Keratinocyte (primary cell): ENCODE measurements around the gene SLC17A7. TPM values are rescaled to one million over a fixed set of nuclear protein-coding genes. Genes with fewer than 3 reads are reported as not detected.

ENCODE experiments used
- DNase-seq: peaks from one replicate; pipeline ENCODE4 v3.0.0-alpha.2; 2011; ENCODE audit warnings: low read depth, missing footprints, low spot score
- FAIRE-seq: peaks from 2 replicates; lab custom pipeline; 2011; peaks lifted over from hg19 to GRCh38; lab: Jason Lieb, UNC
- H2AFZ ChIP-seq: 2 replicates; pipeline ENCODE4 v1.6.0; 2012; ENCODE audit warnings: low read length, control low read depth, inconsistent platforms; ENCODE audit not compliant: control insufficient read depth
- H3K27ac ChIP-seq: 2 replicates; pipeline ENCODE4 v1.5.1; 2011; ENCODE audit warnings: low read length; ENCODE audit not compliant: control insufficient read depth, insufficient read depth
- H3K27me3 ChIP-seq: 3 replicates; pipeline ENCODE4 v1.6.0; 2011; ENCODE audit warnings: low read length; ENCODE audit not compliant: control insufficient read depth, insufficient read depth; ENCODE audit errors: extremely low read depth
- H3K36me3 ChIP-seq, 2 experiments: 2 replicates in 1 of 2; 3 replicates in 1 of 2; pipeline ENCODE4 v1.5.1; 2011; ENCODE audit warnings: low read length in 2 of 2, mild to moderate bottlenecking in 1 of 2; ENCODE audit not compliant: control insufficient read depth in 2 of 2, insufficient read depth in 2 of 2; ENCODE audit errors: extremely low read depth in 1 of 2
- H3K4me1 ChIP-seq: 3 replicates; pipeline ENCODE4 v1.5.1; 2011; ENCODE audit warnings: low read length; ENCODE audit not compliant: control insufficient read depth, insufficient read depth; ENCODE audit errors: extremely low read depth
- H3K4me2 ChIP-seq: 3 replicates; pipeline ENCODE4 v1.6.0; 2011; ENCODE audit warnings: low read depth, low read length; ENCODE audit not compliant: control insufficient read depth, insufficient read depth; ENCODE audit errors: extremely low read depth
- H3K4me3 ChIP-seq, 3 experiments: fragments of 200-600 bp in 1 of 3; sonication (generic) in 1 of 3; 2 replicates in 2 of 3; 3 replicates in 1 of 3; pipeline ENCODE4 v1.5.1; 2011 to 2016; ENCODE audit warnings: low read length in 3 of 3, mild to moderate bottlenecking in 3 of 3, control low read depth in 2 of 3, inconsistent platforms in 1 of 3, low read depth in 1 of 3, mixed read lengths in 1 of 3, mixed run types in 1 of 3, moderate library complexity in 1 of 3; ENCODE audit not compliant: control insufficient read depth in 2 of 3, insufficient read depth in 2 of 3; ENCODE audit errors: extremely low read depth in 1 of 3
- H3K79me2 ChIP-seq: 2 replicates; pipeline ENCODE4 v1.6.0; 2012; ENCODE audit warnings: low read length; ENCODE audit not compliant: control insufficient read depth, insufficient read depth
- H3K9ac ChIP-seq: 3 replicates; pipeline ENCODE4 v1.6.0; 2011; ENCODE audit warnings: low read length; ENCODE audit not compliant: control insufficient read depth, insufficient read depth; ENCODE audit errors: extremely low read depth
- H3K9me1 ChIP-seq: 3 replicates; pipeline ENCODE4 v1.6.0; 2011; ENCODE audit warnings: low read length; ENCODE audit not compliant: control insufficient read depth, insufficient read depth; ENCODE audit errors: extremely low read depth
- H3K9me3 ChIP-seq: 2 replicates; pipeline ENCODE4 v1.5.1; 2012; ENCODE audit warnings: low read depth, low read length; ENCODE audit not compliant: control insufficient read depth
- H4K20me1 ChIP-seq: 3 replicates; pipeline ENCODE4 v1.6.0; 2011; ENCODE audit warnings: low read length; ENCODE audit not compliant: control insufficient read depth, insufficient read depth; ENCODE audit errors: extremely low read depth
- EZH2 ChIP-seq: IDR thresholded peaks from one replicate; pipeline ENCODE4 v1.6.1; 2012; ENCODE audit warnings: inconsistent platforms, mild to moderate bottlenecking, low read length, moderate library complexity
- dilution Hi-C: fragments of 300-500 bp; cut with MboI; formaldehyde crosslinking; loops from one replicate; pipeline ENCODE4 v1.7.0; 2020; ENCODE audit warnings: low sequenced_read_pairs; ENCODE audit not compliant: extremely low pct_ligation_motif_present
- polyA plus RNA-seq, 5 experiments: library from polyadenylated mRNA; depleted of rRNA in 3 of 5; stranded (reverse) in 3 of 5; stranded (forward) in 1 of 5; unstranded in 1 of 5; fragments of >200 nt; gene quantifications; 1 replicate in 1 of 5; 2 replicates in 3 of 5; 3 replicates in 1 of 5; pipeline versions ENCODE4 v1.2.1 to v1.2.3, GENCODE V29; 2011 to 2012; ENCODE audit warnings: missing spikeins in 2 of 5, low read depth in 1 of 5, low replicate concordance in 1 of 5
- TF ChIP-seq, protein P1 (sequence below), 3 experiments: IDR thresholded peaks in 1 of 3; conservative IDR thresholded peaks in 1 of 3; optimal IDR thresholded peaks in 1 of 3; 2 replicates in 2 of 3; 3 replicates in 1 of 3; pipeline versions ENCODE3 to v1.5.1; 2011; ENCODE audit warnings: low read length in 3 of 3, mild to moderate bottlenecking in 3 of 3, moderate library complexity in 2 of 3, control low read depth in 1 of 3, inconsistent platforms in 1 of 3; ENCODE audit not compliant: insufficient read depth in 2 of 3; ENCODE audit errors: extremely low read depth in 1 of 3

Gene SLC17A7
- polyA plus RNA-seq, 1 donor (not counting 4 experiments of a cell fraction or from before 2014, with no cell fraction given): 0.04 TPM

DNA sequence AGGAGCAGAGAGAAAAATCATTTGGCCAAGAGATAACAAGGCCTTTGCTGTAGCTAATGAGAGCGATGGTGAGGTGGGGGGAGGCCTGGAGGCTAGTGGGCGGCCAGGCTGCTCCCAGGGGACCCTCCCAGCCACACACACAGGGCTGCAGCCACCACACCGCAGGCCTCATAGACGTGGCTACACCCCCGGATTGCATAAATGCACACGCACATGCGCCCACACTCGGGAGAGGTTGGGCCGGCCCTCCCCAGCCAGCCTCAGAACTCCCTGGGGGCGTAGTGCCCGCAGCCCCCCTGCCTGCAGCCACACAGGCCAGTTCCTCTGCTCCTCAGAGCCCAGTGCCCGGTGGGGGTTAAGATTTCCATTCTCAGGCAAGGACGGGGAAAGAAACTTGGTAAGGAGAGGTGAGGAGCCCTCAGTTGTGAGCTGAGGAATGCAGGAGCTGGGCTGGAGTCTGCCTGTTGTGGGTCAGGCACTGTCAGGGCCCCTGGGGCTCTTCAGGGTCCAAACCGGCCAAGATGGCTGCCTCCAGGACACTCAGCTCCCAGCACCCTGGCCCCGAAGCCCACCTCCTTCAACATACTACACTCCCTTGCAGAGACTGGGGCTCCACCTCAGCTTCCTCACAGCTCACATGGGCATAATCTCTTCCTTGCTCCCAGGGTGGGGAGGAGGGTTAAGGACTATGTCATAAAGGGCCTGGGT, 26.1 kb downstream of the SLC17A7 start:
- TF ChIP-seq, protein P1, sequence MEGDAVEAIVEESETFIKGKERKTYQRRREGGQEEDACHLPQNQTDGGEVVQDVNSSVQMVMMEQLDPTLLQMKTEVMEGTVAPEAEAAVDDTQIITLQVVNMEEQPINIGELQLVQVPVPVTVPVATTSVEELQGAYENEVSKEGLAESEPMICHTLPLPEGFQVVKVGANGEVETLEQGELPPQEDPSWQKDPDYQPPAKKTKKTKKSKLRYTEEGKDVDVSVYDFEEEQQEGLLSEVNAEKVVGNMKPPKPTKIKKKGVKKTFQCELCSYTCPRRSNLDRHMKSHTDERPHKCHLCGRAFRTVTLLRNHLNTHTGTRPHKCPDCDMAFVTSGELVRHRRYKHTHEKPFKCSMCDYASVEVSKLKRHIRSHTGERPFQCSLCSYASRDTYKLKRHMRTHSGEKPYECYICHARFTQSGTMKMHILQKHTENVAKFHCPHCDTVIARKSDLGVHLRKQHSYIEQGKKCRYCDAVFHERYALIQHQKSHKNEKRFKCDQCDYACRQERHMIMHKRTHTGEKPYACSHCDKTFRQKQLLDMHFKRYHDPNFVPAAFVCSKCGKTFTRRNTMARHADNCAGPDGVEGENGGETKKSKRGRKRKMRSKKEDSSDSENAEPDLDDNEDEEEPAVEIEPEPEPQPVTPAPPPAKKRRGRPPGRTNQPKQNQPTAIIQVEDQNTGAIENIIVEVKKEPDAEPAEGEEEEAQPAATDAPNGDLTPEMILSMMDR (optimal IDR thresholded peaks at IDR 0.05 in 1 of 3, IDR thresholded peaks at IDR 0.05 in 1 of 3, conservative IDR thresholded peaks at IDR 0.05 in 1 of 3; ENCODE audit: extremely low read depth in 1 of 3, insufficient read depth in 2 of 3, low read length in 3 of 3): no peak
- no peak for TF ChIP-seq EZH2
- Histone ChIP-seq H3K4me3 (no peak overlapping the region), H3K27ac (no peak overlapping the region), H3K36me3 (no peaks in the 10 kb centered on the region), H3K9me1 (no peaks in the 10 kb centered on the region), H3K9ac (no peak overlapping the region), H3K79me2 (no peaks in the 10 kb centered on the region), H2AFZ (no peak overlapping the region), H4K20me1 (no peaks in the 10 kb centered on the region), H3K9me3 (no peaks in the 10 kb centered on the region), H3K4me2 (no peak overlapping the region), H3K27me3 (peaks cover 20% of the 10 kb centered on the region), H3K4me1 (no peaks in the 10 kb centered on the region)
- dilution Hi-C loops: no loop called here
- DNase-seq: no peak
- no peak for FAIRE-seq

GRCh38 chr19:49414256-49414655, 27.1 kb downstream of the SLC17A7 start:
- Histone ChIP-seq H3K4me3 (no peak overlapping the region), H3K27me3 (peaks cover 11% of the 10 kb centered on the region), H3K79me2 (no peaks in the 10 kb centered on the region), H3K9ac (no peak overlapping the region), H3K4me2 (no peak overlapping the region), H3K9me3 (no peaks in the 10 kb centered on the region), H4K20me1 (no peaks in the 10 kb centered on the region), H2AFZ (no peak overlapping the region), H3K4me1 (peaks cover 2% of the 10 kb centered on the region), H3K27ac (no peak overlapping the region), H3K9me1 (no peaks in the 10 kb centered on the region), H3K36me3 (no peaks in the 10 kb centered on the region)
- dilution Hi-C loops: no loop called here
- FAIRE-seq (no peak), DNase-seq (no peak)
- TF ChIP-seq, protein P1 (optimal IDR thresholded peaks at IDR 0.05 in 1 of 3, IDR thresholded peaks at IDR 0.05 in 1 of 3, conservative IDR thresholded peaks at IDR 0.05 in 1 of 3; ENCODE audit: extremely low read depth in 1 of 3, insufficient read depth in 2 of 3, low read length in 3 of 3): no peak
- no peak for TF ChIP-seq EZH2
